Measurements from ENCODE around the gene TASP1. TPM values are rescaled to one million over a fixed set of nuclear protein-coding genes. Genes with fewer than 3 reads are reported as not detected.

TASP1 gene
- total RNA-seq, 1 experiment from 2014 or later: 13.9 TPM

GRCh38 chr20:13543783-13544182 is 94.9 kb downstream of the TASP1 start:
- no peaks in the 10 kb centered on the region for H3K79me2 ChIP-seq (ENCODE audit: low read length)
- no peaks in the 10 kb centered on the region for H4K20me1 ChIP-seq (ENCODE audit: low read length)
- DNase-seq: no peak
- TF ChIP-seq CTCF (conservative IDR thresholded peaks at IDR 0.05; ENCODE audit: low read depth, low read length): no peak
- no peak for TF ChIP-seq EZH2 (IDR thresholded peaks at IDR 0.05; ENCODE audit: low read length, unreplicated experiment)
- TF ChIP-seq EZH2phosphoT487 (IDR thresholded peaks at IDR 0.05; ENCODE audit: borderline replicate concordance, low read length): no peak
- ATAC-seq: no peak
- H3F3A ChIP-seq (ENCODE audit: low read length, unreplicated experiment): no peaks in the 10 kb centered on the region
- no peaks in the 10 kb centered on the region for H3K9me2 ChIP-seq (replicated peaks; ENCODE audit: low read length)
- no peak overlapping the region for H3K27ac ChIP-seq (ENCODE audit: low read length)
- no peak overlapping the region for H3K4me2 ChIP-seq (ENCODE audit: low read length)
- H3K4me3 ChIP-seq (ENCODE audit: low read length): no peak overlapping the region
- H3K36me3 ChIP-seq (ENCODE audit: low read depth, low read length): no peaks in the 10 kb centered on the region
- H3K9ac ChIP-seq (ENCODE audit: low read length): no peak overlapping the region
- intact Hi-C loops (cut with micrococcal nuclease): no loop called here
- POLR2A ChIA-PET (ENCODE audit: unreplicated experiment): no interaction called here
- CTCF ChIA-PET: no interaction called here
- no peaks in the 10 kb centered on the region for H3K9me3 ChIP-seq (ENCODE audit: low read length)
- no peak overlapping the region for H2AFZ ChIP-seq (ENCODE audit: low read length)
- no TSS peak for BruUV-seq (replicated peaks)
- no peaks in the 10 kb centered on the region for H3K27me3 ChIP-seq (ENCODE audit: low read length)
- H3K4me1 ChIP-seq (ENCODE audit: insufficient read depth, low read length): peaks cover 2% of the 10 kb centered on the region; the same call in 1 of the 2 replicates

- Histone ChIP-seq H3K9me3 (ENCODE audit: low read length) (no peaks in the 10 kb centered on the region), H4K20me1 (ENCODE audit: low read length) (no peaks in the 10 kb centered on the region), H3K36me3 (ENCODE audit: low read depth, low read length) (no peaks in the 10 kb centered on the region), H3K4me1 (ENCODE audit: insufficient read depth, low read length) (no peaks in the 10 kb centered on the region), H3K9ac (ENCODE audit: low read length) (no peak overlapping the region), H3K4me3 (ENCODE audit: low read length) (no peak overlapping the region), H3K9me2 (replicated peaks; ENCODE audit: low read length) (no peaks in the 10 kb centered on the region), H3K79me2 (ENCODE audit: low read length) (no peaks in the 10 kb centered on the region), H3K27ac (ENCODE audit: low read length) (no peak overlapping the region), H3F3A (ENCODE audit: low read length, unreplicated experiment) (no peaks in the 10 kb centered on the region), H3K27me3 (ENCODE audit: low read length) (no peaks in the 10 kb centered on the region), H2AFZ (ENCODE audit: low read length) (no peak overlapping the region), H3K4me2 (ENCODE audit: low read length) (no peak overlapping the region)
- no peak for DNase-seq
- no peak for TF ChIP-seq CTCF (conservative IDR thresholded peaks at IDR 0.05; ENCODE audit: low read depth, low read length)
- TF ChIP-seq EZH2 (IDR thresholded peaks at IDR 0.05; ENCODE audit: low read length, unreplicated experiment): no peak
- TF ChIP-seq EZH2phosphoT487 (IDR thresholded peaks at IDR 0.05; ENCODE audit: borderline replicate concordance, low read length): no peak
- no TSS peak for BruUV-seq (replicated peaks)
- POLR2A ChIA-PET (ENCODE audit: unreplicated experiment): no interaction called here
- ATAC-seq: no peak
- CTCF ChIA-PET: no interaction called here
- intact Hi-C loops (cut with micrococcal nuclease): no loop called here
These were observed 103.1 kb downstream of the TASP1 start for GRCh38 chr20:13535627-13536026.

GRCh38 chr20:13533946-13534345 is 104.8 kb downstream of the TASP1 start:
- no TSS peak for BruUV-seq (replicated peaks)
- TF ChIP-seq EZH2phosphoT487 (IDR thresholded peaks at IDR 0.05; ENCODE audit: borderline replicate concordance, low read length): no peak
- no peak for TF ChIP-seq CTCF (conservative IDR thresholded peaks at IDR 0.05; ENCODE audit: low read depth, low read length)
- no peak for TF ChIP-seq EZH2 (IDR thresholded peaks at IDR 0.05; ENCODE audit: low read length, unreplicated experiment)
- ChIA-PET CTCF (no interaction called here), POLR2A (ENCODE audit: unreplicated experiment) (no interaction called here)
- Histone ChIP-seq H3F3A (ENCODE audit: low read length, unreplicated experiment) (no peaks in the 10 kb centered on the region), H3K4me1 (ENCODE audit: insufficient read depth, low read length) (no peaks in the 10 kb centered on the region), H3K27me3 (ENCODE audit: low read length) (no peaks in the 10 kb centered on the region), H2AFZ (ENCODE audit: low read length) (no peak overlapping the region), H3K4me2 (ENCODE audit: low read length) (no peak overlapping the region), H3K27ac (ENCODE audit: low read length) (no peak overlapping the region), H3K9ac (ENCODE audit: low read length) (no peak overlapping the region), H3K79me2 (ENCODE audit: low read length) (no peaks in the 10 kb centered on the region), H3K36me3 (ENCODE audit: low read depth, low read length) (no peaks in the 10 kb centered on the region), H3K4me3 (ENCODE audit: low read length) (no peak overlapping the region), H3K9me3 (ENCODE audit: low read length) (no peaks in the 10 kb centered on the region), H3K9me2 (replicated peaks; ENCODE audit: low read length) (no peaks in the 10 kb centered on the region), H4K20me1 (ENCODE audit: low read length) (no peaks in the 10 kb centered on the region)
- DNase-seq: no peak
- no peak for ATAC-seq
- intact Hi-C loops (cut with micrococcal nuclease): no loop called here
